HG03457 (cell line): ENCODE data around the gene ZNF598.
"Not testable (repeated sequence)": the region's sequence is repeated elsewhere in the genome, so short reads cannot be mapped to it uniquely, and the experiment has no call there.

Source experiments
- ATAC-seq: cut with Tn5 transposase; IDR thresholded peaks from one replicate; pipeline ENCODE4 v1.9.1; 2021; ENCODE audit warnings: moderate number of reproducible peaks; ENCODE audit not compliant: unreplicated experiment

ZNF598 gene

GRCh38 chr16:1977875-1978268, 31.7 kb downstream of the ZNF598 start:
- ATAC-seq = no peak

- no peak for ATAC-seq
These were observed 32.4 kb downstream of the ZNF598 start for GRCh38 chr16:1976951-1977874.

GRCh38 chr16:1976216-1976520, 33.5 kb downstream of the ZNF598 start:
- no peak for ATAC-seq

- no peak for ATAC-seq
These were observed 34.0 kb downstream of the ZNF598 start for GRCh38 chr16:1975432-1976215.

- ATAC-seq = no peak
These were observed 35.2 kb downstream of the ZNF598 start for GRCh38 chr16:1974157-1975070.

- ATAC-seq = no peak
These were observed 36.0 kb downstream of the ZNF598 start for GRCh38 chr16:1973461-1974156.

- no peak for ATAC-seq
These were observed 37.1 kb downstream of the ZNF598 start for GRCh38 chr16:1972490-1972877.

GRCh38 chr16:1971796-1972489, 37.7 kb downstream of the ZNF598 start, which contains the start of gene TBL3:
TSS of gene TBL3 (plus strand) at chr16:1972053. CDS start at chr16:1972165, 112 bp downstream.
- peak; percentile 54 for ATAC-seq

GRCh38 chr16:1968146-1968953, 41.3 kb downstream of the ZNF598 start:
- no peak for ATAC-seq

- no peak for ATAC-seq
These were observed 43.2 kb downstream of the ZNF598 start, which contains the start of gene RNF151 for GRCh38 chr16:1966460-1966859. TSS of gene RNF151 (plus strand) at chr16:1966856. CDS start at chr16:1966882, 26 bp downstream.

GRCh38 chr16:1965396-1966001, 44.1 kb downstream of the ZNF598 start:
- ATAC-seq = no peak

- peak; percentile 52 for ATAC-seq
These were observed 44.9 kb downstream of the ZNF598 start, which contains the start of gene RPS2 for GRCh38 chr16:1964506-1965395. TSS of gene RPS2 (minus strand) at chr16:1964826. CDS start at chr16:1964625, 201 bp downstream.

- ATAC-seq = no peak
These were observed 45.7 kb downstream of the ZNF598 start for GRCh38 chr16:1963806-1964505.

GRCh38 chr16:1962161-1963153, 47.2 kb downstream of the ZNF598 start:
- ATAC-seq = not testable (repeated sequence)

- ATAC-seq = no peak
These were observed 48.0 kb downstream of the ZNF598 start for GRCh38 chr16:1961651-1962067.
